HT-29 (cell line): Measurements from ENCODE around the gene SLC1A5. TPM values are rescaled to one million over a fixed set of nuclear protein-coding genes. Genes with fewer than 3 reads are reported as not detected.
A peak's percentile ranks its signal among the peaks of the same experiment; 100 is the strongest.
"Not testable (repeated sequence)": the region's sequence is repeated elsewhere in the genome, so short reads cannot be mapped to it uniquely, and the experiment has no call there.

Experiments
- DNase-seq: peaks from one replicate; pipeline ENCODE4 v3.0.0-alpha.2; 2015; ENCODE audit warnings: low spot score
- total RNA-seq: library from RNA; depleted of rRNA; stranded (reverse); fragments of >200 nt; shearing (Covaris generic); gene quantifications from 2 replicates; pipeline ENCODE4 v1.2.3, GENCODE V29; 2014

Gene SLC1A5
- total RNA-seq, 1 experiment from 2014 or later: 790 TPM

- DNase-seq: no peak
Measured at GRCh38 chr19:46802152-46802551, 13.8 kb upstream of the SLC1A5 start.

DNA sequence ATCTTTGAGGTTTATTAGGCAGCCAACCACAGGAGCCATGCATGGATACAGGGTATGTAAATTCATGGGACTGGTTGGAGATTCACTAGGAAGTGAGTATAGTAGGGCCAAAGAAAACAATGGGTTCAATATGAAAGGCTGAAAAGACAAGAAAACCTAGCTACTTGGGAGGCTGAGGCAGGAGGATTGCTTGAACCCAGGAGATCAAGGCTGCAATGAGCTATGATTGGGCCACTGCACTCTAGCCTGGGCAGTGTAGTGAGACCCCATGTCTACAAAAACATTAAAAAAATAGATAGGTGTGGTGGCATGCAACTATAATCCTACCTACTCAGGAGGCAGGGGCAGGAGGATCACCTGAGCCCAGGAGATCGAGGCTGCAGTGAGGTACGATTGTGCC, 10.3 kb upstream of the SLC1A5 start:
- DNase-seq: no peak

DNA sequence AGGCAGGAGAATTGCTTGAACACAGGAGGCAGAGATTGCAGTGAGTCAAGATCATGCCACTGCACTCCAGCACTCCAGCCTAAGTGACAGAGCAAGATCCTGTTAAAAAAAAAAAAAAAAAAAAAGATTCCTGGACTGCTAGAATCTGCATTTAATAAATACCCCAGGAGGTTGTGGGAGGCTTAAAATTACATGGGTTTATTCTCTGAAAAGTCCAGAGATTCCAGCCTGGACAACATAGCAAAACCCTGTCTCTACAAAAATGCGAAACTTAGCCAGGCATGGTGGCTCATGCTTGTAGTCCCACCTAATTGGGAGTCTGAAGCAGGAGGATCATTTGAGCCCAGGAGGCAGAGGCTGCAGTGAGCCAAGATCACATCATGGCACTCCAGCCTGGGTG, 9.5 kb upstream of the SLC1A5 start:
- no peak for DNase-seq

GRCh38 chr19:46791944-46792343, 3.5 kb upstream of the SLC1A5 start:
- no peak for DNase-seq

DNA sequence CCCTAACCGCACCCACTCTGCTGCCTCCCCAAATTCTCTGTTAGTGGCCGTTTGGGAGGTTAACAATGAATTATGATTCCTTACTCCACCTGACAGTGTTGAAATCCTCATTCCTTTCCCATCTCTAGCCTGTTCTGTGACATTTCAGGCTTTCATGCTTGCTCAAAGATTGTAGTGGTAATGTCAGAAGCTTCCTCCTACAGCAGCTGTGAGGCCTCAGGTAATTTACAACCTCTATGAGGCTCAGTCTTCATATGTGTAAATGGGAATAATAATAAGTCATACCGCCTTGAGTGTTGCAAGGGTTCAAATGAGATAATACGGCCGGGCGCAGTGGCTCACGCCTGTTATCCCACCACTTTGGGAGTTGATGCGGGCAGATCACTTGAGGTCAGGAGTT, 977 bp upstream of the SLC1A5 start:
- no peak for DNase-seq

- no peak for DNase-seq
Measured at GRCh38 chr19:46788968-46789338, 559 bp upstream of the SLC1A5 start.

DNA sequence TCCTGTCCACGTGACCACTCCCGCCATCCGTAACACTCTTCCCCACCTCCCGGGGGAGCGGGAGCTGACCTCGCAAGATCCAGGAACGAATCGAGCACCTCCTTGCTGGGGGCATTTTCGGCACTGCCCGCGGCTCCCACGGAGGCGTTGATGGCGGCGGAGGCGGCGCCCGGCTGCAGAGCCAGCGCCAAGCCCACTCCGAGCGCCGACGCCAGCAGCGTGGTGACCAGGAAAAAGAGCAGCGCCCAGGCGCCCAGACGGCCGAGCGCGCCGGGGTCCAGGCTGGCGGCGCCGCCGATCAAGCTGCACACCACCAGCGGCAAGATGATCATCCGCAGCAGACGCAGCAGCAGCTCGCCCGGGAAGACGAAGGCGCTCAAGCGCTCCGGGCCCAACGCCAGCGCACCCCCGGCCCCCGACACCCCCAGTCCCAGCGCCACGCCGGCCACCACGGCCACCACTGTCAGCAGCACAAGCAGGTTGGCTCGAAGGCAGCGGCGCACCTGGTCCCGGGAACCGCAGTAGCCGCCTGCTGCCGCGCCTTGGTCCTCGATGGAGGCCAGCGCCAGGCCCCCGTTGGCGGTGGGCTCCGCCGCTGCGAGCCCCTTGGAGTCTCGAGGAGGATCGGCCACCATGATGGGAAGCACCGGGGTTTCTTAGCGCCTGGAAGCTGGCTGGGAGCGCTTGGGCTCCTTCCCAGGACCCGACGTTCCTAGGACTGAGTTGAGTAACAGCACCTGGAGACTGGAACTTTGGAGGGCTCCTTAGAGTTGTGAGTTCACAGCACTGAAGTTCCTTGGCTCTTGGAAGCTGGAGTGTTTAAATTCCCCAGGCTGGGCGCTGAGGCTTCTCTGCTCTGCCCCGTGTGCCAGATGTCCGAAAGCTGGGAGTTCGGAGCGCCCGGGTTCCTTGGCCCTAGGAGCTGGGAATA, 798 bp downstream of the SLC1A5 start:
- peak; percentile 80 for DNase-seq

DNA sequence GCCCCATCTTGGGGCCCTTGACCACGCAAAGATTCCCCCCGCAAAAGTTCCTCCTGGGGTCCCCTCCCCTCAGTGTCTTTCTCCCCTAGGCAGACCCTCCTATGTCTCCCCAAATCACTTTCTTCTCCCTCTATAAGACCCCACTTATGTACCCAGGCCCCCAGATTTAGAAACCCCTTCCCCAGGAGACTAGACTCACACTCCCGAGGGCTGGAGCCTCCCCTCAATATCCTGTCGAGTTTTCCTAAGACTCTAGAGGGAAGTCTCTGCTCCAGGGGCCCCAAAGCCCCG, 1.4 kb downstream of the SLC1A5 start:
- peak; percentile 84 for DNase-seq

DNA sequence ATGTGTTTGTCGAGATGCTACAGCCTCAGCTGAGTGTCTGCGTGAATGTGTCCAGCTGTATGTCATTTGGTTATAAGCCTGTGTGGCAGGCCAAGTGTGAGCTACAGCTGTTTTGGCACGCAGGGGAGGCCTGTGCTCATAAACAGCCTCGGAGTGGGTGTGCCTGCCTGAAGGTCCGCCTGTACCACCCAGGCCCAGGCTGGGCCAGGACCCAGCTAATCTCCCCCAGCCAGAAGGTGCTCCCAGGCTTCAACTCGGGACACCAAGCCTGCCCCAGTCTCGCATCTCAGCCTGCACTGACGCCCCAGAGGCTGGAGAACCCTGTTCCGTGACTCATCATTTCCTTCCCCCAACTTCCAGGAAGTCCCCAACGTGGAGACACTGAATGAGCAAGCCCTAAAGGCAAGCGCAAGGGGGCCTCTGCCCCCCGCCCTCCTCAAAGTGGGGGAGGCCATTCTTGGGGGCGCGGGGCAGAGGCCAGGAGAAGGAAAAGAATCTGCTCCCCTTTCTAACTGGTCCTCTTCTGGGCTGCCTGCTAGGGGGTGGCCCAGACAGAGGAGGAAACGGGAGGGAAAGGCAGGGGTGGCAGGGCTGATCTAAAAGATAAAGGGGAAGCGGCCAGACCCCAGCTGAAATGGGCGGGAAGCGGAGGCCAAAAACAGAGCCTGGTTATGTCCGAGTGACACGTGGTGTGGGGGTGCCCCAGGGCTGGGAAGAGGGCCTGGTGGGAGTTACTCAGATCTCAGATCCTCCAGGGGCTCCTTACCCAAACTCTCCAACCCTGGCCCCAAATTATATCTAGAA, 2.0 kb downstream of the SLC1A5 start:
- DNase-seq: peak; percentile 97

DNA sequence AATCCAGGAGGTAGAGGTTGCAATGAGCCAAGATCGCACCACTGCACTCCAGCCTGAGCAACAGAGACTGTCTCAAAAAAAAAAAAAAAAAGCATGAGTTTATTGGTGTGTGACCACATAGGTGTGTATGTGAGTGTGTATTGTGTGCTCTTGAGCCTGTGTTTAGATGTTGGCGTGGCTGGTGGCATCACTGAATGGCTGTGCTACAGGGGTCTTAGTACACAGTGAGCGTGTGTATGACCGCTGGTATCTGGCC, 2.5 kb downstream of the SLC1A5 start:
- DNase-seq: no peak

- no peak for DNase-seq
Measured at GRCh38 chr19:46785054-46785979, 3.1 kb downstream of the SLC1A5 start.

GRCh38 chr19:46784262-46785053, 3.9 kb downstream of the SLC1A5 start:
- peak; percentile 99 for DNase-seq

DNA sequence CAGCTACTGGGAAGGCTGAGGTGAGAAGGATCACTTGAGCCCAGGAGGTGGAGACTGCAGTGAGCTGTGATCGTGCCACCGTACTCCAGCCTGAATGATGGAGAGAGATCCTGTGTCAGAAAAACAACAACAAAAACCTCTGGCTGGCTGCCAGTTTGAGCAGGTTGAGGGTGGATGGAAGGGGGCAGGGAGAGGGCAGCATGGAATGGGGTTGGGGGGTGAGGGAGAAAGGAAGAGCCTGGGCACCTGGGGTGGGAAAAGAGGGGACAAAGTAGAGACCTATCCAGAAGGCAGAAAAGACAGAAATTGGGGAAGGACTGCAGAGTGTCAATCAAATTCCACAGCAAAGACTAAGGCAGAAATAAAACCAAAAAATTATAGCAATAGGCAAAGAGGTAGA, 4.7 kb downstream of the SLC1A5 start:
- no peak for DNase-seq

DNA sequence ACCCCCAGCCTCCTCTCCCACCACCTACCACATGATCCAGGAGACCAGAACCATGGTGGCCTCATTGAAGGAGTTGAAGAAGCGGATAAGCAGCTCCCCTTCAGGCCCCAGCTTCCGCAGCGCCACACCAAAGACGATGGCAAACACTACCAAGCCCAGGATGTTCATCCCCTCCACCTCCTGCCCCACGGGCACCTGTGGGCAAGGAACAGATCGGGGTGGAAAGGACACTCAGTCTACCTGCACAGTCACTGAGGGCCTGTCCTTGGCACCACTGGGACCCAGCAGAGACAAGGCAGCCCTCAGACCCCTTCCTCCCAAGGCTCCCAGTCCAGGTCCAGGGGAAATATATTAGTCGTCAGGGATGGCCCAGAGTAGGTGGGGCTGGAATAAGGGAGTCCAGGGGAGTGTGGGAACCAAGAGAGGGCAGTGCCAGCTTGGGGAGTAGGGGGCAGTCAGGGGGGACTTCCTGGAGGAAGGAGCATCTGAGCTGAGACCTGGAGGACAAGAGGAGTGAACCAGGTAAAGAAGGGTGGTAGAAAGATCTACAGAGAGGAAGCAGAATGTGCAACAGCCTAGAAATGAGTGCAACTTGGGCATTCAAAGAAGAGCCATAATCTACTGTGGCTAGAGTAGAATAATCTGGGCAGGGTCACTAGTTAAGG, 5.9 kb downstream of the SLC1A5 start:
- no peak for DNase-seq

GRCh38 chr19:46777956-46778645, 10.3 kb downstream of the SLC1A5 start:
- not testable (repeated sequence) for DNase-seq

DNA sequence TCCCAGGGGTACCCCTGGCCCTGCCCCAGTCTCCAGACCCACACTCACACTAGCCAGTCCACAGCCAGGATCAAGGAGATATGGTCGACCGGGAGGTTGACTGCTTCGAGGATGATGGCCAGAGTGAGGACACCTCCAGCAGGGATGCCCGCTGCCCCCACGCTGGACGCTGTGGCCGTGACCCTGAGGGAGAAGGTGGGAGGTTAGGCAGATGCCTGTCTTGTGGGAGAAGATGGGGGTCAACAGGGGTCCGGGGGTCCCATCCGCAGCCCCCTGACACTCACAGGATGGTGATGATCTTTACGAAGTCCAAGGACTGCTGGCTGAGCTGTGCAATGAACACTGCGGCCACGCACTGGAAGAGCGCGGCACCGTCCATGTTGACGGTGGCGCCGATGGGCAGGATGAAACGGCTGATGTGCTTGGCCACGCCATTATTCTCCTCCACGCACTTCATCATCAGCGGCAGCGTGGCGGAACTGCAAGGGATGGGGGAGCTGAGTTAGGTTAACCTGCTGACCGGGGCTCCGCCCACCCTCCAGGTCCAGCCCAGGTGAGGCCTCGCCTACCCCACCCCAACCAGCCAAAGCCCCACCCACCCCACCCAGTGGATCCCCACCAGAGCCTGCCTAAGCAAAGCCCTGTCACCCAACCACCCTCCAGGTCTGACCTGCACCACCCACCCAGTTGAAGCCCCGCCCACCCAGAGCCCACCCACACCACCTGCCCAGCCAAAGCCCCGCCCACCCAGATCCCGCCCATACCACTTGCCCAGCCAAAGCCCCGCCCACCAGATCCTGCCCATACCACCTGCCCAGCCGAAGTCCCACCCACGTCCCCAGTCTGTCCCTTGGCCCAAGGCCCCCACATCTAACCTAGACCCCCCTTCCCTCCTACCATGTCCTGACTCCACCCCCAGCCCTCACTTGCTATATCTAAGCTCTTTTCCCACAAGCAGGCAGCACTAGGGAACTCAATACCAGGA, 11.2 kb downstream of the SLC1A5 start:
- DNase-seq: no peak

- no peak for DNase-seq
Measured at GRCh38 chr19:46775642-46776258, 12.6 kb downstream of the SLC1A5 start.

- no peak for DNase-seq
Measured at GRCh38 chr19:46773018-46773399, 15.4 kb downstream of the SLC1A5 start.
